PC-3 (cell line): ENCODE measurements around the gene CMTM3. TPM values are rescaled to one million over a fixed set of nuclear protein-coding genes. Genes with fewer than 3 reads are reported as not detected.

Source experiments
- ATAC-seq: fragments of 200-7000 bp; cut with Tn5 transposase; 2 replicates; pipeline ENCODE4 v1.9.1; 2020; ENCODE audit warnings: mild to moderate bottlenecking, moderate library complexity
- BruUV-seq: library from RNA; stranded (reverse); fragments of 400-500 nt; replicated peaks from 2 replicates; lab custom pipeline; 2021; lab: Mats Ljungman, UMichigan
- CTCF ChIA-PET: fragments of 300-600 bp; sonication (Branson Sonifier 250); formaldehyde crosslinking; loops from one replicate; lab custom pipeline; 2022; ENCODE audit warnings: antibody characterized with exemption; lab: Charles Lee
- POLR2A ChIA-PET: fragments of 300-600 bp; sonication (Branson Sonifier 250); formaldehyde crosslinking; loops from one replicate; lab custom pipeline; 2022; ENCODE audit warnings: antibody characterized with exemption; ENCODE audit not compliant: unreplicated experiment; lab: Charles Lee
- DNase-seq: peaks from one replicate; pipeline ENCODE4 v3.0.0-alpha.2; 2015
- H2AFZ ChIP-seq: fragments of 300-600 bp; sonication (generic); 2 replicates; pipeline ENCODE4 v1.6.0; 2016; ENCODE audit warnings: antibody characterized with exemption, low read length
- H3F3A ChIP-seq: fragments of 300-600 bp; sonication (generic); one replicate; pipeline ENCODE4 v1.6.0; 2017; ENCODE audit warnings: antibody characterized with exemption, low read length, control low read depth, mild to moderate bottlenecking; ENCODE audit not compliant: unreplicated experiment
- H3K27ac ChIP-seq: fragments of 300-600 bp; sonication (generic); 2 replicates; pipeline ENCODE4 v1.5.1; 2016; ENCODE audit warnings: mild to moderate bottlenecking, low read length
- H3K27me3 ChIP-seq: fragments of 300-600 bp; sonication (generic); 2 replicates; pipeline ENCODE4 v1.6.1; 2016; ENCODE audit warnings: low read length, mixed read lengths
- H3K36me3 ChIP-seq: fragments of 300-600 bp; sonication (generic); 2 replicates; pipeline ENCODE4 v1.6.1; 2016; ENCODE audit warnings: low read depth, mixed run types, low read length, mixed read lengths
- H3K4me1 ChIP-seq: fragments of 300-600 bp; sonication (generic); 2 replicates; pipeline ENCODE4 v1.5.1; 2016; ENCODE audit warnings: low read length; ENCODE audit not compliant: insufficient read depth
- H3K4me2 ChIP-seq: fragments of 300-600 bp; sonication (generic); 2 replicates; pipeline ENCODE4 v1.6.0; 2016; ENCODE audit warnings: low read length
- H3K4me3 ChIP-seq: fragments of 300-600 bp; sonication (generic); 2 replicates; pipeline ENCODE4 v1.5.1; 2016; ENCODE audit warnings: mild to moderate bottlenecking, low read length, mixed read lengths
- H3K79me2 ChIP-seq: fragments of 300-600 bp; sonication (generic); 2 replicates; pipeline ENCODE4 v1.6.1; 2017; ENCODE audit warnings: low read length, mixed read lengths
- H3K9ac ChIP-seq: fragments of 300-600 bp; sonication (generic); 2 replicates; pipeline ENCODE4 v1.6.0; 2016; ENCODE audit warnings: mild to moderate bottlenecking, low read length
- H3K9me2 ChIP-seq: fragments of 300-600 bp; sonication (generic); replicated peaks from 2 replicates; pipeline ENCODE4 v1.6.1; 2016; ENCODE audit warnings: mixed run types, low read length, mixed read lengths
- H3K9me3 ChIP-seq: fragments of 300-600 bp; sonication (generic); 2 replicates; pipeline ENCODE4 v1.6.1; 2016; ENCODE audit warnings: low read length, mixed read lengths
- H4K20me1 ChIP-seq: fragments of 300-600 bp; sonication (generic); 2 replicates; pipeline ENCODE4 v1.6.1; 2016; ENCODE audit warnings: low read length, mixed read lengths
- CTCF ChIP-seq: fragments of 300-600 bp; sonication (generic); conservative IDR thresholded peaks from 2 replicates; pipeline ENCODE4 v1.5.1; 2017; ENCODE audit warnings: antibody characterized with exemption, low read depth, mild to moderate bottlenecking, low read length
- EZH2 ChIP-seq: fragments of 300-600 bp; sonication (generic); IDR thresholded peaks from one replicate; pipeline ENCODE4 v1.6.1; 2017; ENCODE audit warnings: antibody characterized with exemption, mild to moderate bottlenecking, low read length; ENCODE audit not compliant: unreplicated experiment
- EZH2phosphoT487 ChIP-seq: fragments of 300-600 bp; sonication (generic); IDR thresholded peaks from 2 replicates; pipeline ENCODE4 v1.6.1; 2018; ENCODE audit warnings: mild to moderate bottlenecking, antibody characterized with exemption, low read length, borderline replicate concordance
- intact Hi-C: fragments of 100-400 bp; cut with micrococcal nuclease; formaldehyde crosslinking; loops from 2 replicates; pipeline ENCODE4 v1.9.0; 2023
- total RNA-seq: library from RNA; depleted of rRNA; stranded (reverse); fragments of >200 nt; gene quantifications from 2 replicates; pipeline ENCODE4 v1.2.3, GENCODE V29; 2014

The CMTM3 gene
- total RNA-seq, 1 experiment from 2014 or later: 9.5 TPM

GRCh38 chr16:66652661-66653360, 48.3 kb downstream of the CMTM3 start:
- Histone ChIP-seq H3K9me2 (no peaks in the 10 kb centered on the region), H3K36me3 (no peaks in the 10 kb centered on the region), H3K4me2 (no peak overlapping the region), H3F3A (no peaks in the 10 kb centered on the region), H2AFZ (no peak overlapping the region), H3K79me2 (peaks cover 18% of the 10 kb centered on the region; the same call in 1 of the 2 replicates), H3K4me3 (no peak overlapping the region), H4K20me1 (no peaks in the 10 kb centered on the region), H3K9me3 (no peaks in the 10 kb centered on the region), H3K27ac (no peak overlapping the region), H3K9ac (no peak overlapping the region), H3K27me3 (no peaks in the 10 kb centered on the region), H3K4me1 (no peaks in the 10 kb centered on the region)
- TF ChIP-seq EZH2 (no peak), EZH2phosphoT487 (no peak), CTCF (no peak)
- ATAC-seq (no peak), DNase-seq (no peak)
- CTCF ChIA-PET: no interaction called here
- BruUV-seq: no TSS peak
- POLR2A ChIA-PET: no interaction called here
- intact Hi-C loops: no loop called here

- ATAC-seq: no peak
- BruUV-seq: no TSS peak
- no peak overlapping the region for H3K4me2 ChIP-seq
- H2AFZ ChIP-seq: no peak overlapping the region
- CTCF ChIA-PET: no interaction called here
- H3K79me2 ChIP-seq: peaks cover 18% of the 10 kb centered on the region; the same call in 1 of the 2 replicates
- no peak for TF ChIP-seq EZH2
- no peak for TF ChIP-seq CTCF
- TF ChIP-seq EZH2phosphoT487: no peak
- H3K27me3 ChIP-seq: no peaks in the 10 kb centered on the region
- H3K9me3 ChIP-seq: no peaks in the 10 kb centered on the region
- H3K4me3 ChIP-seq: no peak overlapping the region
- H3K4me1 ChIP-seq: no peaks in the 10 kb centered on the region
- no peak for DNase-seq
- no peaks in the 10 kb centered on the region for H3F3A ChIP-seq
- intact Hi-C loops: no loop called here
- no peaks in the 10 kb centered on the region for H4K20me1 ChIP-seq
- no peak overlapping the region for H3K27ac ChIP-seq
- no peak overlapping the region for H3K9ac ChIP-seq
- H3K9me2 ChIP-seq: no peaks in the 10 kb centered on the region
- POLR2A ChIA-PET: no interaction called here
- H3K36me3 ChIP-seq: no peaks in the 10 kb centered on the region
Observed at GRCh38 chr16:66653581-66654350, 49.3 kb downstream of the CMTM3 start.

GRCh38 chr16:66656547-66656946, 52.0 kb downstream of the CMTM3 start:
- Histone ChIP-seq H3K4me3 (no peak overlapping the region), H3K79me2 (peaks cover 16% of the 10 kb centered on the region), H3K4me2 (no peak overlapping the region), H3K9ac (no peak overlapping the region), H3K27ac (no peak overlapping the region), H3K27me3 (no peaks in the 10 kb centered on the region), H3K9me3 (no peaks in the 10 kb centered on the region), H3K9me2 (no peaks in the 10 kb centered on the region), H4K20me1 (no peaks in the 10 kb centered on the region), H3K36me3 (no peaks in the 10 kb centered on the region), H2AFZ (no peak overlapping the region), H3F3A (no peaks in the 10 kb centered on the region), H3K4me1 (peaks cover 17% of the 10 kb centered on the region)
- ATAC-seq (no peak), DNase-seq (no peak)
- BruUV-seq: no TSS peak
- TF ChIP-seq EZH2: no peak
- TF ChIP-seq EZH2phosphoT487: no peak
- TF ChIP-seq CTCF: no peak
- intact Hi-C loops: no loop called here
- POLR2A ChIA-PET: no interaction called here
- CTCF ChIA-PET: no interaction called here
